Activated CD4-positive, alpha-beta T cell treated with anti-CD3 and anti-CD28 coated beads for 24 hours (primary cell): ENCODE results near the gene POC1B.

ENCODE experiments used
- DNase-seq, 2 donors: peaks; one replicate each; pipeline ENCODE4 v3.0.0-alpha.2; 2020; ENCODE audit warnings: low read depth in 2 of 2

Gene POC1B

DNA sequence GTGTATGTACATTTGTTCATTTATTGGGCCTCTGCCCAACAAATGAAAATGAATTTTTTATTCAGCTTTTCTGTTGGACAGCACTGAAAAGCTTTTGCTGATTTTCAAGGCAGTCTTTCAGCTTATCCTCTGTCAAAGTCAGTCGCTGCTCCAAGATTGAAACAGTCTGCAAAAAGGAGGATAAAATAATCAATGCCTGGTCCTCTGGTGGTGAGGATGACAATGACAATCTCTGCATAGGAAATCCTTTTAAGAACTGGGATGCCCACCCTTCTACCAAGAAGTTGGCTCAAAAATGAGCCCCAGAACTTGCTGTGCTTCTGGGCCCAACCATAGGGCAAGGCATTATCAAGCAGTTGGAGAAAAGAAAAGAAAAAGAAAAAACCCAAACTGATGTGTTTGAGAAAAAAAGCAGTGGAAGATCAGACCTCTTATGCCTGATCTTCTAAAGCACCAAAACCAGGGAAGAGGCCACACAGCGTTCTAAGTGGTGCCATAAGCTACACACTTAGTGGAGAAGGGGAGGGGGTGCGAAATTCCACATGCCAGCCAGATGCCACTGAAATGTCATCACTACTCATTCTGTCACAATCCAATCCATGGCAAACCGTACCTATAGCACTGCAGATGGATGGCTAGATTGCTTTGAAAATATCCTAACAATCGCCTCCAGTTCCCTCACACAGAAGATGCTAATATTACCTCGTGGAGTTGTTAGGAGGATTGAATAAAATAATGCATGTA lies 104.6 kb downstream of the POC1B start:
- DNase-seq: no peak

DNA sequence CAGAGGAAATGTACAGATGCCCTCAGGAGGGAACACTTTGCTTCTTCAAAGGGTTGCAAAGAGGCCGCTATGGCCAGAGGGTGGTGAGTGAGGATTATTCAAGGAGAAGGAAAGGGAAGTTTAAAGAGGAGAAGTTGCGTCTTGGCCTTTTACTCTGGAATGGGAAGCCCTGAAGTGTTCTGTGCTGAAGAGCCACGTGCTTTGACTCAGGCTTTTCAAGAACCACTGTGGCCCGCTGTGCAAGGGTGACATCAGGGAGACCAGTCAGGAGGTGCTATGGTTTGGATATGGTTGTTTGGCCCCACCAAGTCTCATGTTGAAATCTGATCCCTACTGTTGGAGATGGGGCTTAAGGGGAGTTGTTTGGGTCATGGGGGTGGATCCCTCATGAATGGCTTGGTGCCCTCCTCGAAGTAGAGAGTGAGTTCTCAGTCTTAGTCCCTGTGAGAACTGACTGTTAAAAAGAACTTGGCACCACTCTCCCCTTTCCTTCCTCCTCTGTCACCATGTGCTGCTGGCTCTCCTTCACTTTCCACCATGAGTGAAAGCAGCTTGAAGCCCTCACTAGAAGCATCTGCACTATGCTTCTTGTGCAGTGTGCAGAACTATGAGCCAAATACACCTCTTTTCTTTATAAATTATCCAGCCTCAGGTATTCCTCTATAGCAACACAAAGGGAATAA lies 107.5 kb downstream of the POC1B start:
- DNase-seq: no peak

DNA sequence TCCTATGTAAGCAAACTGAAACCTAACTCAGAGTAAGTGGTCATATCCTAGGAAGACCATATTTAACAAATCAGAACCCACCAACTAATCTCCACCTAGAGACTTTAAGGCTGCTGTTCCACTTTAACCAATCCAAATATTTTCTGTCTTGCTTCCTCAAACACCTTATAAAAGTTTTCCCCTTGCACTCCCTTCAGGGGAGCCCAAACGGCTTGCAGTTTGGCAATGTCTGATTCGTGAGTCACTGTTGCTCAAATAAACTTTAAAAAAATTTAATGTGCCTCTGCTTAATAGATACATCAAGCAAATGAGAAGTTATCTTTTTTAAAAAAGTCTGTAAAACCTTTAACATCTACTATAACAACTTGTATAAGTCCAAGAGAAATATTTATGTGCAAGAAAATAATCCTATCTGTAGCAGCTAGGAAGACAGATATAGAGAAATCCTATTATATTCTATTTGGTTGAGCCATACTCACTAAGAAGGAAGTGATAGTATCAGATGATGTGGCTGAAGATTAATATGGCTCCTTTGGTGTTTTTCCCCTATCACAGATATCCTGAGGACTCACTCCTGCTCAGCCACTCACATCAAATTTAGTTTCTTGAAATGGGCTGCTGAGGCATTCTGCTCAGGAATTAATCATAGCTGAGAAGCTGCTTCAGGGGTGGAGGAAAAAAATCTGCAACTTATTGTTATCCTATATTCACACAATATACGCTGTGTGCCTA lies 108.4 kb downstream of the POC1B start:
- no peak for DNase-seq

DNA sequence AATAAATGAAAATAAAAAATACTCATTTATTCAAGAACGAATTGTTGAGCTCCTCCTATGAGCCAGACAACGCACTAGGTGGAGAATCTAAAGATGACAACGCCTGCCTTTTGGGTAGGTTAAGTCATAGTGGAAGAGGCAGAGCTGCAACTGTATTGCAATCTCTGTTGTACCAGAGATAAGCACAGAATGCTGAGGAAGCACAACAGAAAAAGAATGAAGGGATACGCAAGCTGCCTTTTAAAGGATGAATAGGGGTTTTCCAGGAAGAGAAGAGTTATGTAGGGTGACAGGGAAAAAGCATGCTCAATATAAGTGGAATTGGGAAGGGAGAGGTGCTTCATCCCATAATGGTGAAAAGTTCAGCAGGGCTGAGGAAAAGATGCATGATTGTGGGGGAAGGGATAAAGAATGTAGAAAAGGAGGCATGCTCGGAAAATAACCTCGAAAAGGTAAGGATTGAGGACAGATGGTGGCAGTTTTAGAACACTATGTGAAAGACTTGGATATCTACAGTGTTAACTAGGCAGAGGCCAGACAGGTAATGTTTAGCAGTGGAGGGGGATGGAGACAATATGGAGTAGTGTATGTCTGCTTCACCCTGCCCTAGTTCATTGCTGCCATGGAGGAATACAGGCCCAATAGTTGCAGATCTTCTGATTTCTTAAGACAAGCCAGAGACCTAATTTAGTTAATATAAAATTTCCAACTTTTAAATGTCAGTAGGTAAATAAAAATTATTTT lies 109.6 kb downstream of the POC1B start:
- DNase-seq: no peak

DNA sequence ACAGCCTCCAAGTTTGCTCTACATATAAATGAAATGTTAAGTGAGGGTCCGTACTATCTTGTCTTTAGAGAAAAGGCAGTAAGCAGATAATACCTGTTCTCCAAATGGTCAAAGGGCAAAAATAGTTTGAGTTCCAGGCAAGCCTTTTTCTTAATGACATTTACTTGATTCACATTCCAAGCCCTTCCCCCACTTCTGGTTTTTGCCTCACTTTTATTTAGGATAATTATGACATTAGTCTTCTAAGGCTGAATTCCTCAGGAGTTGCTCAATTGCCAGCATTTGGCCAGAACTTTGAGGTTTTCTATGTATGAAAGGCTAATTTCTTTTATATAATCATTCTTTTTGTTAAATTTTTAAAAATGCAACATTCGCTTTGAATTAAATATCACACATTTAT lies 111.0 kb downstream of the POC1B start:
- DNase-seq: no peak

DNA sequence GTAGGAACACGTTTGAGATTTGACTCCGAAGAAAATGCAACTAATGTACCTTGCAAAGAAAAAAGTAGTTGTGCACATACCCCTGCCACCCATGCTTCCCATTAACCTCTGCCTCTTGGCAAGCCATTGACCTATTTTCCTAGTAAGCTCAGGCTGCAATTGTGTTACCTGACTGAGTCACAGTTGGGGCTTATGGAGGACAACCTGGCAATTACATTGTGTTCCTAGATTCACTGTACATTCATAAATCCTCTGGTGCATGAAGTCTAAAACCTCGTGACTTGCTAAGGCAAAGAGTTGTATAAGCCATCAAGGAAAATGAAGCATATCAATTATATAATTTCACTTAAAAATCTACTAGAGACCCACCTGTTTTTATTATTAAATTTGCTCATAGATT lies 111.5 kb downstream of the POC1B start:
- DNase-seq: no peak

DNA sequence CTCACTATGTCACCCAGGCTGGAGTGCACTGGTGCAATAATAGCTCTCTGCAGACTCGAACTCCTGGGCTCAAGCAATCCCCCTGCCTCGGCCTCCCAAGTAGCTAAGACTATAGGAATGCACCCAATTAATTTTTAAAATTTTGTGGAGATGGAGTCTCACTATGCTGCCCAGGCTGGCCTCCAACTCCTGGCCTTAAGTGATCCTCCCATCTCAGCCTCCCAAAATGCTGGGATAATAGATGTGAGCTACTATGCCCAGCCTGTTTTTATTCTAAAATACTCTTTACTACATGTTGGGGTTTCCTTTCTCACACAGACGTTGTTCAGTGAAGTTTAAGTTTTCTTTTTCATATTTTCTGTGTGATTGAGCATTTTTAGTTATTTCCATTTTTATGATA lies 112.6 kb downstream of the POC1B start:
- DNase-seq: no peak

DNA sequence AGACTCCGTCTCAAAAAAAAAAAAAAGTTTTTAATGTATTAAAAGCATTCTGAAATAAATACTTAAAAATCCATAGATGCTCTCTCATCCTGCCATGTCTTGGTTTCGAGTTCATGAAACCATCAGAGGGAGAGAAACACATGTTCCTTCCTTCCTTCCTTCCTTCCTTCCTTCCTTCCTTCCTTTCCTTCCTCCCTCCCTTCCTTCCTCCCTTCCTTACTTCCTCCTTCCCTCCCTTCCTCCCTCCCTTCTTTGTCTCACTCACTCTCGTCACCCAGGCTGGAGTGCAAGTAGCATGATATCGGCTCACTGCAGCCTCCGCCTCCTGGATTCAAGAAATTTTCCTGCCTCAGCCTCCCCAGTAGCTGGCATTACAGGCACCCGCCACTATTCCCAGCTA lies 113.2 kb downstream of the POC1B start:
- DNase-seq: no peak

DNA sequence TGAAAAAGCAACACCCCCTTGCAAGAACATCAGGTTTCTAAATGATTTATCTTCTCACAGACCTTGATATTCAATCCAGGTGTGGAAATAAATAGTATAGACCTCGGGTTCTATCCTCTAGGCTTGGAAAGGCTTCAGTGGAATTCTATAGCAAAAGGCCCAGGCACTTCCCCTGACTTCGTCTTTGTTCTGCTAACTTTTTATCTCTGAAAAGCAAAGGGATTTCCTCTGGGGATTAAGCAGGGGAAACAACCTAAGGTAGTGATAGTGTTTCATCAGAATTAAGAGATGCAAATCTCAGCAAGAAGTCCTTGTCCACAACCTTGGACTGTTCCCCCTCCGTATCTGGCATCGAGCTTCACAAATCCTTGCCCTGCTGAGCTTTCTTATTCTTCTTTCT lies 114.0 kb downstream of the POC1B start:
- no peak for DNase-seq

DNA sequence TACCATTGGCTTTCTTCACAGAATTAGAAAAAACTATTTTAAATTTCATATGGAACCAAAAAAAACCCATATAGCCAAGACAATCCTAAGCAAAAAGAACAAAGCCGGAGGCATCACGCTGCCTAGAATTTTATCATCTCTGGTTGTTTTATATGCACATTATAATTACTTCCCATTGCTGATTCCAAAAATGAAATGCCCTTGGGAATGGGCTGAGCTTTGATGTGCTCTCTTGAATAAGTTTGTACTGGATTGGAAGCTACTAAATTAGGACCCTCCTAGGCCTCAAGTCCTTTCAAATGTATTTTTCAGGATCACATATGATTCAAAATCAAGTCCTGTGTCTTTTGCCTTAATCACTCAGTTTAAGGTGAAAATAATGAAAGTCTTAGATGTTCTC lies 114.6 kb downstream of the POC1B start:
- no peak for DNase-seq

DNA sequence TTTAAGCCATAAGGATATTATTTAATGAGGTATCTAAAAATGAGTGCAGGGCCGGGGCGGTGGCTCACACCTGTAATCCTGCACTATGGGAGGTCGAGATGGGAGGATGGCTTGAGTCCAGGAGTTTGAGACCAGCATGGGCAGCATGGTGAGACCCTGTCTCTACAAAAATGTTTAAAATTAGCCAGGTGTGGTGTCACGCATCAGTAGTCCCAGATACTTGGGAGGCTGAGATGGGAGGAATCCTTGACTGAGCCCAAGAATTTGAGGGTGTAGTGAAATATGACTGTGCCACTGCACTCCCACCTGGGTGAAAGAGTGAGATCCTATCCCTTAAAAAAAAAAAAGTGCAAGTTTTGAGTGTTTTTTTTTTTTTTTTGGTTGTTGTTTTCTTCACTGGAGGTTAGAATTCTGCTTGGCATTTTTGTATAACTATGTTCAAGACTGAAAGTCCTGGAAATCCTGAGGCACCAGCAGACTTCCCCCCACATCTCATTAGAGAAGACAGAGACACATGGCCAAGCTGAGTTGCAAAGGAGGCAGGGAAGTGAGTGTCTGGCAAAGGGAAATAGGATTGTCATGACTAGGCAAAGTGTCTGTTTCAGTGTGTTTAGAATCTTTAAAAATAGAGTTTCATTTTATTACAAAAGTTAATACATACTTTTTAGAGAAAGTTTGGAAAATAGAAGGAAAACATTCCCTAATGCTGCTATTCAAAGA lies 120.1 kb downstream of the POC1B start:
- DNase-seq: no peak

DNA sequence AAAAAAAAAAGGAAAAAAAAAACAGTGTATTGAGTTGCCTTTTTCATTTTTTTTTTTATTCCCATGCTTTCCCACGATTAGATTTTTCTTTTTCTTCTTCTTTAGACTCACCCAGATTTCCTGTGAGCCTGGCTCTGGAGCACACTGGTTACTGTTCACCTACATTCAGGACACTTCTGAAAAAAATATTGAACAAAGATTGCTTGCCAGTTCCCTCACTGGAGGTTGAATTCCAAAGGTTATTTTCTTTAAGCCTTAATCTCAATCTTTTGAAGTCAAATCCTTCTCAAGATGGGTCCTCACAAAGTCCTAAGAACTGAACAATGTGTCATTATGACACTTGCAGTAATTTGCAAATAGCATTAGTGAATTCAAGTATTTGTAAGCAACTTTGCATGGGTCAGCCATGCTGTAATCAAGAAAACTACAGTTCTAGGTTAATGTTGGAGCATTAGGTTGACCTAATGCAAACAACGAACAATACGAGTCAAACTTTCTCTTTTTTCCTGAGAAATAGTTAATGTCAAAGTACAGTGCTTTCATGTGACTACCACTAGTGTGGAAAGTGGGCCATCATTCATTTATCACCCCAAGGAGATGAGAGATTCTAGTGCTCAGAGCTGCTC lies 124.3 kb downstream of the POC1B start:
- no peak for DNase-seq

DNA sequence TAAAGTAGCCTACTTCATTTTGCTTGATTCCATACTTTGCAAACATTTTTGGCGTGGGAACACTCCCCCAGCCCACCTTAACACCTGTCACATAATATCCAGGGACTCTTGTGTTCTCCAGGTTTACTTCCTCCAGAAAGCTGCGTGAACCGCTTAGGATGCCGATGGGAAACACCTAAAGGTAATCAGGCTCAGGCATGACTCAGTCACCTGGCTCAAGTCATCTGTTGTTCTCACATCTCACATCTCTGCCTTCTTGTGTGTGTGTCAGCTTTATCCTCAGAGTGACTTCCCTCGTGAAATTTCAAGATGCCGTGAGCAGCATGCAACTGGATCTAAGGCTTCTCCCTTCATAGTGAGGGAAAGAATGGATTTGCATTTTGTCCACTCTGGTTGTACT lies 125.4 kb downstream of the POC1B start:
- no peak for DNase-seq

DNA sequence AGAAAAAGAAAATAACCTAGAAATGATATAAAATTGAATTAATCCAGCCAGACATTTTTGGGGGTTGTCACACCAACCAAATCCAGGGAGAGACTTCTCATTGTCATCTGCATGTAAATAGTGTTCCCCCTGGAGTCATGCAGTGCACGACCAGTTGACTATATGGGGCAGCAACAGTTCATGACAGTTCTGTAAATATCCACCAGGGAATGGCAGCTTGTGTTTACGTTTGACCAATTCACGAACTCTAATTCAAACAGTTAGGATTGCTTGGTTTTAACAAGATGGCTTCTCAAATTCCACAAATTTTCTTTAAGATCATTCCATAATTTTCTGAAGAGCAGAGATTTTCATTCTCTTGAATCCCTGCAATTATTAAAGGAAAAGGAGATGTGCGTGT lies 130.1 kb downstream of the POC1B start:
- DNase-seq: no peak

DNA sequence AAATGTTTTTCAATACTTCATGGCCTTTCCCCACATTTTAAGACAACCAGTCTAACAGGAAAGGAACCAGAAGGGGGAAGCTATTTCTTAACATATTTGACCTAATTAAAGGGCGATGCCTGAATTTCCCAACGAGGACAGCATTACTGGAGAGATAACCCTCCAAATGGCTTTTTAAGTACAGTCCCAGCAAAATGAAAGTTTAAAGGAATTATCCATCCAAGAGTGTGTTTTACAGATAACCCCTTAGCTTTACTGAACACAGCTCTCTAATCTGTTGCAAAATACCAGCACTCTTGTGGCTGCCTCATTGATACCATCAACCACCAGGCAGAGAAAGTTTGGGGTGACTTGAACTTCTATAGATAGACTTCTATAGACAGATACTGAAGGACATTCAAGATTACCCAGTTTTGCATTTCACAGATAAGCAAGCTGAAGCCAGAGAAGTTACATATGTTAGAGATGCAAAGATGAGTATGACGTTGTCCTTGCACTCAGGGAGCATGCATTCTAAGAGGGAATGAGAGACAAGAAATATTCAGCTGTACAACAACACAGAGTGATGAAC lies 132.2 kb downstream of the POC1B start:
- DNase-seq: no peak

DNA sequence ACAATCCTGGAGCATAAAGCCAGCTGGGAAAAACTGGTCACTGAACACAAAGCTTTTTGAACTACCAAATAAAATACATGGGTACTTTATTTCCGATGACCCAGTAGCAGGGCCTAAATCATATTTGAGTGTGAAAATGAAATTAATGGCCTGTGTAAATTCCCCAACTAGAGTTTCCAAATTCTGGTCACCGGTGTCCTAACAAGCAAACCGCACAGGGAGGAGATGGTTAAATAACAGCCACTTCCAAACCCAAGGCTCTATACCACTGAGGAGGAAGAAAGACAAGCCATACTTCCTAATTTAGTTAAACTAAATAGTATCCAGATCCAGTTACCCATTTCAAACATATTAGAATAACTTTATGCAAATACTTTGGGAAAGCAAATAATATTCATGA lies 133.5 kb downstream of the POC1B start:
- no peak for DNase-seq

DNA sequence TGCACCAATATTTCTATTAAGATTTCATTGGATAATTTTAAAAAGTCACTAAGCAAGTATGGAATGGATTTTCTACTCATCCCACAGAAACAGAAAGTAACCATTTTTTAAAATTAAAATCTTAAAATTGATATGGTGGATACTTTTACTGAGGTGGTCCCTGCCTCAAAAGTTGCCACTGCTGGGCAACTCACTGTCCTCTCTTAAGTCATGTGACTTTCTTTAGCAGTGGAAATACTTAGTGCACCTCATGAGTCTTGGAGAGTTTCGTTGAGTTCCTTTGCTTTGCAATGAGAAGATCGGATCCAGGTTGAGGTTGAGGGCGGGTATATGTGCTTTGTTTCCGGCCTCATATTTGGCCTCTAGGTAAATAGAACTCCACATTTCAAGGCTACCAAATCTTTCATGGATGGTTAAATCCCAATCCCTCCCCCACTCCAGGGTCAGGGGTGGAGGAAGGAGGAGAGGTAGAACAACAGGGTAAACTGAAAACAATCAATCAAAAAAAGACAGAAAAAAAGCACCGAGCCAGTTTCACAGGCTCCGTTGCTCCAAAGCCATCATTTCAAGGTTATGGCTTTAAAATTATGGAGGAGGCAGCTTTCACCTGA lies 134.0 kb downstream of the POC1B start:
- DNase-seq: no peak

DNA sequence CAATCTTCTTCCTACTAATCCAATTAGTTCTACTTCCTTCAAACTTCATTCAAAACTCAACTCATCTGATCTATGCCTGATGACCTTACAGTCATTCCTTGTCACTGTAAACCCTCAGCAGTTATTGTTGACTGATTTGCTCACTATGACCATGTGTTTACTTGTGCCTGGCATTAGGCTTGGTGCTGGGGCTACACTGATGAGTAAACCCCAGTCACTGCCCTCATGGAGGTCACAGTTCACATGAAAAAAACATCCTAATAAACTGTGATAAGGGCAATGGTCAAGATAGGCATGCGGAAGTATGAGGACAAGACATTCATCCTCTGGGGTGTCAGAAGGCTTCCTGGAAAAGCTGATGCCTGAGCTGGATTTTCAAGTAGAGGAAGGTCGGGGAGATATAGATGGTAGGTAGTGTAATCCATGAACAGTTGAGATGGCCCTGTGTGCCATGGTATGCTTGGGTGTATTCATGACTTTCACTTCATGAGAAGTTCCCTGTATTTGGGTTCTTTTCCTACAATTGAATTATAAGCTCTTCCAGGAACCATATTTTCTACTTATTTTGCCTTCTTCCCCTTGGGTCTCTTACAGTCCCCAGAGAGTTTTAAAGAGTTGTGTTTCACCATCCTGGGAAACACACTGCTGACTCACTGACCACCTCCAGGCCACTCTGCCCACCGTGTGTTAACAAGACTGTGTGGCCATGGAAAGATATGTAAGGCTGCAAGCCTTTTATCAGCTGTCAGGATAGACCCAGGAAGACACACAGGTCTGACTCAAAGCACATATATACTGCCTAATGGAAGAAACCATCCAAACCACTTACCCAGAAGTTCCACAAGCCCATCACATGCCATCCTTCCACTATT lies 134.8 kb downstream of the POC1B start:
- DNase-seq: no peak
